ENCODE results near the gene SPRY4. TPM values are rescaled to one million over a fixed set of nuclear protein-coding genes. Genes with fewer than 3 reads are reported as not detected.

SPRY4 gene
- total and polyA plus RNA-seq, 2 of the 13 experiments (the other 11 are each of a cell fraction or from before 2014, with no cell fraction given): 8.9 to 17.8 TPM

- no peak for TF ChIP-seq POGK (CRISPR knock-in tag; conservative IDR thresholded peaks at IDR 0.05)
- TF ChIP-seq ZNF337 (CRISPR knock-in tag; IDR thresholded peaks at IDR 0.05; ENCODE audit: borderline replicate concordance, low read depth): no peak
- TF ChIP-seq ZNF569 (CRISPR knock-in tag; IDR thresholded peaks at IDR 0.05; ENCODE audit: borderline replicate concordance): 0 out of 2 replicates have a peak, but pooled peaks have one; percentile 49
- TF ChIP-seq POLR2G (IDR thresholded peaks at IDR 0.05; ENCODE audit: low read depth, low read length): peak; percentile 87
- no peak; the same call in 1 of the 2 replicates for TF ChIP-seq SALL2 (CRISPR knock-in tag; IDR thresholded peaks at IDR 0.05)
- peak; percentile 39; the same call in 1 of the 2 replicates for TF ChIP-seq FOSL2 (CRISPR knock-in tag; IDR thresholded peaks at IDR 0.05)
- TF ChIP-seq RELA (CRISPR knock-in tag; IDR thresholded peaks at IDR 0.05): no peak
- no peak for TF ChIP-seq ZNF382 (CRISPR knock-in tag; IDR thresholded peaks at IDR 0.05; ENCODE audit: borderline replicate concordance)
- TF ChIP-seq RORA (CRISPR knock-in tag; IDR thresholded peaks at IDR 0.05): no peak
- peak; percentile 38 for TF ChIP-seq ZNF879 (CRISPR knock-in tag; IDR thresholded peaks at IDR 0.05)
- no peak for TF ChIP-seq U2AF1 (optimal IDR thresholded peaks at IDR 0.05; ENCODE audit: low read depth, low read length)
- TF ChIP-seq POLR2AphosphoS2 (IDR thresholded peaks at IDR 0.05; ENCODE audit: low read depth, low read length): no peak
- TF ChIP-seq JARID2 (CRISPR knock-in tag; IDR thresholded peaks at IDR 0.05; ENCODE audit: insufficient replicate concordance): peak; percentile 29
- no peak for TF ChIP-seq HCFC1 (IDR thresholded peaks at IDR 0.05; ENCODE audit: low read depth, low read length)
- no peak for TF ChIP-seq ZNF710 (CRISPR knock-in tag; IDR thresholded peaks at IDR 0.05; ENCODE audit: borderline replicate concordance)
- no peak for TF ChIP-seq ZNF263 (CRISPR knock-in tag; IDR thresholded peaks at IDR 0.05)
- peak in 1 of 2 experiments; percentile 93; a peak in 2 of 4 replicates for TF ChIP-seq POLR2A (IDR thresholded peaks at IDR 0.05; ENCODE audit: insufficient read depth in 1 of 2, low read depth in 2 of 2, low read length in 2 of 2)
- TF ChIP-seq YY1 (IDR thresholded peaks at IDR 0.05; ENCODE audit: insufficient read depth, insufficient replicate concordance, low read depth, low read length): peak; percentile 63
- no peak; the same call in 1 of the 2 replicates for TF ChIP-seq ZNF768 (CRISPR knock-in tag; IDR thresholded peaks at IDR 0.05)
- no peak; the same call in 1 of the 2 replicates for TF ChIP-seq DPF2 (CRISPR knock-in tag; IDR thresholded peaks at IDR 0.05; ENCODE audit: borderline replicate concordance, low read depth)
- peak; percentile 76 for TF ChIP-seq ELF3 (CRISPR knock-in tag; IDR thresholded peaks at IDR 0.05)
- TF ChIP-seq E2F5 (CRISPR knock-in tag; conservative IDR thresholded peaks at IDR 0.05): peak; percentile 76
- TF ChIP-seq ZNF850 (CRISPR knock-in tag; conservative IDR thresholded peaks at IDR 0.05): peak; percentile 15; the same call in 1 of the 2 replicates
- no peak for TF ChIP-seq SNRNP70 (IDR thresholded peaks at IDR 0.05; ENCODE audit: low read depth, low read length)
- no peak for TF ChIP-seq RNF2 (conservative IDR thresholded peaks at IDR 0.05; ENCODE audit: low read depth)
- no peak for TF ChIP-seq ARID2 (CRISPR knock-in tag; IDR thresholded peaks at IDR 0.05; ENCODE audit: borderline replicate concordance)
Measured at GRCh38 chr5:142324871-142325724, at the start of gene SPRY4 (continued).

All from HepG2 (cell line).